GM08714 (cell line): ENCODE measurements around the gene RALGPS1.

Source experiments
- H3K4me3 ChIP-seq: fragments of 200-500 bp; sonication (Bioruptor generic); 2 replicates; pipeline ENCODE4 v1.5.1; 2014; ENCODE audit warnings: mild to moderate bottlenecking, low read length, inconsistent platforms
- ZNF274 ChIP-seq: IDR thresholded peaks from 2 replicates; pipeline ENCODE4 v1.6.1; 2012; ENCODE audit warnings: mild to moderate bottlenecking, low read depth, low read length

The RALGPS1 gene

DNA sequence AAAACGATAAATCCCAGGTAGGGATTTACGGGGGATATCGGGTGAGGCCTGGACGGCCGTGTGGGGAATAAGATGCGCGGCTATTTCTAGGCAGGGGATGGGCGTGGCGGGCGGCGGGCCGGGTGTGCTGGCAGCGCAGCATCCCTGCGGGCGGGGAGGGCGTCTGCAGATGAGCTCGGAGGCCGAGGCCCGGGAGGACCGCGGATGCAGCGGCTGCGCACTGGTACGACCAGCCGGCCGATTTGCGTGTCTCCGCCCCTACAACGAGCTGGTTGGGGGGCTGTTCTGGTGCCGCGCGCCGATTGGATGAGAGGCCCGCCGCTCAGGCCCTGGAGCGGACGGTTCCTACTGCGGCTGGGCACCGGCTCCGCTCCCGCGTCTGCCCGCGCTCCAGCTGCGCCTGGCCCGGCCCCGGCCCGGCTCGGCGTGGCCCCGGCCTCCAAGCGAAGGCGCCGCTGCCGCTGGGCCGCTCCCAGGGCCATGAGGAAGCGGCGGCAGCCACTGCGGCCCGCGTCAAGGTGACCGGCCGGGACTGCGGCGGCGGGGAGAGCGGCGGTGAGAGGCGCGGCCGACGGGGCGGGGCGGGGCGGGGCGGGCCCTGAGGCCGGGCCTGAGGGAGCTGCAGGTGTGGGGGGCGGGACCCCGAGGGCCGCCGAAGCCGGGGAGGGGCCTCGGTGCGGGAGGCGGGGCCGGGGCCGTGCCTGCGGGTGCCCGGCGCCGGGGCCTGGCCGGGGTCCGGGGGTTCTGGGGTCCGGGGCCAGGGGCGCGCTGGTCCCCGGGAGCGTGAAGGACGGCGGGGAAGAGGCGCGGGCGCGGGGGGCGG lies at the start of gene RALGPS1:
Gene RALGPS1, plus strand, starts transcription at position 325 of the 823 bp plus-strand sequence. CDS start 47,508 bp downstream, outside the sequence.
- no peak for TF ChIP-seq ZNF274
- H3K4me3 ChIP-seq = peak within 1 kb of the TSS; percentile 56; the same call in 1 of the 2 replicates

DNA sequence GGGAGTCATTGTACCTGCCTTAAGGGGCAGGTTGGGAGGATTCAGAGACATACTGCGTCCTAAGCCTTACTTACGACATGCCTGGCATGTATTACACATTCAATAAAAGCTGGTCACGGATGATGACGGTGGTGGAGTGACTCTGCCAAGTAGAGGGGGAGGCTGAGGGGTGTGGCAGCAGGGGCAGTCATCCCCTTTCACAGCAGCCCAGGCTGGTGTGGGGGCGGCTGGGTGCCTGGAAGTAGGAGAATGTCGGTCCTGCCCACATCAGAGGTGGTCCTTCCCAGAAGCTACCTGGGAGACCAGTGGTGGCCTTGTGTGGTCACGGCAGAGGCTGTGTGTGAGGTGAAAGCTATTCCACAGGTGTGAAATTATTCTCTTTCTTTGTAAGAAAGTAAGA lies 45.2 kb upstream of the RALGPS1 start:
- H3K4me3 ChIP-seq = no peak overlapping the region
- no peak for TF ChIP-seq ZNF274

DNA sequence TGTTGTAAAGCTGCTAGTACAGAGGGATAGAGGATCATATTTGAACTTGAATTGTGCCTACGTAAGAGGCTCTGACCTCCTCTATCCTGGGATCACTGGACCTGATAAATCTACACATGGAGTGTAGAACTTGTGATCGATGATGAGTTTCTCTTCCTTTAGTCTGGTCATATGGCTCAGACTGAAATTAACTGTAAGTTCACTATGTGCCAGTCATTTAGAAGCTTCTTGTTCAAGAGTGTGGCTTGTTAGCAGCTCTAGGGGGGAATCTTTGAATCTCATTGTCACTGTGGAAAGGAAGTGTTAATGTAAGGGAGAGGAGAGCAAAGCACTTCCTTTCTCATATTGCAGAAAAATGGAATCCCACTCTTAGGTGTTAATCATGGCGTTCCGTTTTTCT lies 42.1 kb upstream of the RALGPS1 start:
- TF ChIP-seq ZNF274 = no peak

DNA sequence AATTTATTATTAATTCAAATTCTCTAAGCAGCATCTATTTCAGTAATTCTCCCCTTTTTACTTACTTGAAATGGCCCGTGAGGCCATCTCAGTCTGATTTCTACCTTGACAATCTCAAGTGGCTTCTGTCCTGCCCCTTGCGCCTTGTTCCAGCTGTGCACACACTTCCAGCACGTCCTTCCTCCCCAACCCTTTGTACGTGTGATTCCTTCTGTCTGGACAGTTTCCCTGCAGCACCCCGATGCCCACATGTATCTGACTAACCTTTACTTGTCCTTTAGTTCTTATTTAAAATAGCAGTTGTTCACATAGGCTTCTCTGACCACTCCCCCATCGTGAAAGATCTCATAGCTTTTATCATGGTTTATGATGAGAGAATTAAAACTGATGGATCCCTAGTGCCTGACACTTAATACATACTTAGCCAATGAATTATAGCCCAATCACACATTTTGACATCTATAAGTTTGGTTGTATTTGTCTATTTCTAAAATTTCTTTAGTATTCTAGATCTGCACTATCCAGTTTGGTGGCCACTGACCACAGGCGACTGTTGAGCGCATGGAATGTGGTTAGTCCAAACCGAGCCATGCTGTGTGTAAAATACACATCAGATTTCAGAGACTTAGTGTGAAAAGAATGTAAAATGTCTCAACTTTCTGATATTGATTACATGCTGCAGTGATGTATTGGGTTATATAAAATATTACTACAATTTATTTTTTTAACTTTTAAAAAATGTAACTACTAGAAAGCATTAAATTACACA lies 39.9 kb upstream of the RALGPS1 start:
- H3K4me3 ChIP-seq = no peak overlapping the region
- TF ChIP-seq ZNF274 = no peak

More for the DNA sequence above, 42.1 kb upstream of the RALGPS1 start:
- no peak overlapping the region for H3K4me3 ChIP-seq

GRCh38 chr9:126875756-126876510 lies 38.6 kb upstream of the RALGPS1 start:
- no peak for TF ChIP-seq ZNF274
- no peak overlapping the region for H3K4me3 ChIP-seq

DNA sequence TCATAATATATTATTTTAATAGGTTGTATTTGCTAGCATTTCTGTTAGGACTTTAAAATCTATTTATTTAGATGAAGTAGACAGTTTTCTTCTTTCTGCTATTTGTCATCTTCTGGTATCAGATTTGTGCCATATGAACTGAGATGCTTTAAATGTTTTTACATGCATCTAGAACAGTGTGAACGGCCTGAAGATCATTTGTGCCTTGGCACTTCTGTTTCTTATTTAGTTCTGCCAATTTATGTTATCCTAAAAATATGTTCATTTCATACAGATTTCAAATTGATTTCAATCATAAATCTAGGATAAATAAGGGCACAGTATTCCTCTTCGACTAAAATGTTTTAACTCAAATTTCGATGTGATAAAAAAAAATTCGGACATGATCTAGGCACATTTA lies 38.1 kb upstream of the RALGPS1 start:
- H3K4me3 ChIP-seq = no peak overlapping the region
- TF ChIP-seq ZNF274 = no peak

GRCh38 chr9:126877418-126877817 lies 37.2 kb upstream of the RALGPS1 start:
- H3K4me3 ChIP-seq = no peak overlapping the region
- no peak for TF ChIP-seq ZNF274

DNA sequence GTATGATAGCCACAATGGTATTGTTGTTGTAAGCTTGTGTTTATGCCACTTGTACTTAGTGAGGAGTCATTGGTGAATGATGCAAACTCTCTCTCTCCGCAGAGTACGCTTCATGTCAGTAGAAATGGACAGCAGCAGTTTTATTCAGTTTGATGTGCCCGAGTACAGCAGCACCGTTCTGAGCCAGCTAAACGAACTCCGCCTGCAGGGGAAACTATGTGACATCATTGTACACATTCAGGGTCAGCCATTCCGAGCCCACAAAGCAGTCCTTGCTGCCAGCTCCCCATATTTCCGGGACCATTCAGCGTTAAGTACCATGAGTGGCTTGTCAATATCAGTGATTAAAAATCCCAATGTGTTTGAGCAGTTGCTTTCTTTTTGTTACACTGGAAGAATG lies 35.3 kb upstream of the RALGPS1 start:
- no peak overlapping the region for H3K4me3 ChIP-seq
- TF ChIP-seq ZNF274 = no peak

GRCh38 chr9:126880226-126880946 lies 34.2 kb upstream of the RALGPS1 start:
- no peak for TF ChIP-seq ZNF274
- no peak overlapping the region for H3K4me3 ChIP-seq

DNA sequence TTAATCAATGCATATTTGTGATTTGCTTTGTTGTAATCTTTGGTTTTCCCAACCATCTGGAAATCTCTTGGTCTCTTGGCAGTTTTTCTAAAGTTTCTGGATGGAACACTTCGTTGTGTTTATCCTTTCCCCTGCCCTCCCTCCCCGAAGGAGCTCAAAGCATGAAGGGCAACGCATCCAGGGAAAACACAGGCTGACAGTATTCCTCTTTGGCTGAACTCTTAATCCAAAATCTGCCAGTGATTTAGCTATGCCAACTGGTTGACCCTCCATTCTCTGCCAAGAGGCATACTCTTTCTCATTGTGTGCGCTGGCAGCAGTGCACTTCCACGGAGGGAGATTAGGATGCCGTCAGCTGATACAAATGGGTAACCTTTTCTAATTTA lies 33.6 kb upstream of the RALGPS1 start:
- no peak for TF ChIP-seq ZNF274
- H3K4me3 ChIP-seq = no peak overlapping the region

DNA sequence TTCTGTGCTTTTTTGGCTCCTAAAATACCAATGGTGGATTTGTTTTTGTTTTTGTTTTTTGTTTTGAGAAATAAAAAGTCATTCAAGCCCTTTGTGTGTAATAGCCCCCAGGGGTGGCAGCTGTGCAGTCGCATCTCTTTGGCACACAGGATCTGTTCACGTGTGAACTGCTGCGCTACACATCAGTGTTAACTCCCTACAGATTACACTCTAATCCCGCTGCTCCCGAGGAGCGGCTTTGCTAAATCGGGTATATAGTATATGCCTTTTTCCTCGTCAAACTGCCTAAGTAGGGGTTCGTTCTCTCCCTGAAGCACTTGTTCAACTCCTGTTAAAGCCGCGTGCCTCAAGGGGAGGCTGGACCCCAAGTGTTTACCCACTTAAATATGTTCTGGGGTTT lies 31.8 kb upstream of the RALGPS1 start:
- no peak for TF ChIP-seq ZNF274

GRCh38 chr9:126883636-126884035 lies 30.9 kb upstream of the RALGPS1 start:
- no peak for TF ChIP-seq ZNF274

More for the DNA sequence above, 31.8 kb upstream of the RALGPS1 start:
- no peak overlapping the region for H3K4me3 ChIP-seq

DNA sequence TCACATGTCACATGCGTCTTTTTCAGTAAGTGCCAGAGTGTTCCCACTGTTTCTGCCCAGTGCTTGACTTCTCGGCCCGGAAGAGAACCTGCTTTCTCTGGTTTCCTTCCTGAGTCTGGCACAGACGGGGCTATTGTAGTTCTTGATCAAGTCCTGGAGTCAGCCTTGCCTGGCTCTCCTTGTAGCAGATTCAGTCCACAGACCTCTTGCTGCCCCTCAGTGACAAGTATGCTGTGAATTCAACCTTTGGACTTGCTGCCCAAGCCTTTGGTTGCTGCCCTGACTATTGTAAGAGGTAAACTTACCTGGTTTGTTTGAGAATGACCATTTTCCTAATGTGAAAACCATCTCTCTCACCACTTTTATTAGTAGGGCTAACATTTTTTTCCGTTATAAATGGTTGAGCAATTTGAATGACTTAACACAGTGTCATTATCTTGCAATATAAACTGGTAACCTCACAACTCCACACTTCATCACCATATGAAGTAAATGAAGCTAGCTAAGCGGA lies 29.4 kb upstream of the RALGPS1 start:
- TF ChIP-seq ZNF274 = no peak
- no peak overlapping the region for H3K4me3 ChIP-seq

More at GRCh38 chr9:126883636-126884035, 30.9 kb upstream of the RALGPS1 start:
- no peak overlapping the region for H3K4me3 ChIP-seq
